ENCODE results near the gene MAPKBP1.

DNA sequence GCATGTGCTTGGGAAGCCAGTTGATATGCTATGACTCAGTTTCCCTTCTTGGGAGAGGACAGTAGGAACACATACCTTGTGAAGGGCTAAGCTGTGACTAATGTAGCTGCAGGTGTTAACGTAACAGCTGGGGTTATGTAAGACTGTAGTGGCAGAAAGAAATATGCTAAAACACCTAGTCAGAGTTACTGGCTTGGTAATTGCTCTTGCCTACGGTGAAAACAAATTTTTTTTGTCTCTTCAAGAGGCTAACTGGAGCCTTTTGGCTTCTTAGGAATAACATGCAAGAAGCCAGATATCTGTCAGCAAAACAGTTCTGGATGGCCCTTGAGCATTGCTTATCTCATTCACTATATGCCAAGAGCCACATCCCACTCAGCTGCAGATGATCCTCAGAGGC, 1.4 kb downstream of the MAPKBP1 start:
- TF ChIP-seq MZF1 (CRISPR knock-in tag; IDR thresholded peaks at IDR 0.05; ENCODE audit: borderline replicate concordance) (no peak), ZNF800 (CRISPR knock-in tag; IDR thresholded peaks at IDR 0.05) (no peak), MTA3 (CRISPR knock-in tag; IDR thresholded peaks at IDR 0.05) (no peak), NR2C2 (CRISPR knock-in tag; IDR thresholded peaks at IDR 0.05; ENCODE audit: borderline replicate concordance) (no peak), GATAD1 (CRISPR knock-in tag; IDR thresholded peaks at IDR 0.05) (no peak), RFX3 (CRISPR knock-in tag; IDR thresholded peaks at IDR 0.05) (no peak), TP53 (CRISPR knock-in tag; conservative IDR thresholded peaks at IDR 0.05) (no peak), EZH2 (conservative IDR thresholded peaks at IDR 0.05; ENCODE audit: low read depth, low read length) (no peak), TCF7L2 (IDR thresholded peaks at IDR 0.05; ENCODE audit: low read depth, low read length) (no peak)
- TF ChIP-seq, protein P1, sequence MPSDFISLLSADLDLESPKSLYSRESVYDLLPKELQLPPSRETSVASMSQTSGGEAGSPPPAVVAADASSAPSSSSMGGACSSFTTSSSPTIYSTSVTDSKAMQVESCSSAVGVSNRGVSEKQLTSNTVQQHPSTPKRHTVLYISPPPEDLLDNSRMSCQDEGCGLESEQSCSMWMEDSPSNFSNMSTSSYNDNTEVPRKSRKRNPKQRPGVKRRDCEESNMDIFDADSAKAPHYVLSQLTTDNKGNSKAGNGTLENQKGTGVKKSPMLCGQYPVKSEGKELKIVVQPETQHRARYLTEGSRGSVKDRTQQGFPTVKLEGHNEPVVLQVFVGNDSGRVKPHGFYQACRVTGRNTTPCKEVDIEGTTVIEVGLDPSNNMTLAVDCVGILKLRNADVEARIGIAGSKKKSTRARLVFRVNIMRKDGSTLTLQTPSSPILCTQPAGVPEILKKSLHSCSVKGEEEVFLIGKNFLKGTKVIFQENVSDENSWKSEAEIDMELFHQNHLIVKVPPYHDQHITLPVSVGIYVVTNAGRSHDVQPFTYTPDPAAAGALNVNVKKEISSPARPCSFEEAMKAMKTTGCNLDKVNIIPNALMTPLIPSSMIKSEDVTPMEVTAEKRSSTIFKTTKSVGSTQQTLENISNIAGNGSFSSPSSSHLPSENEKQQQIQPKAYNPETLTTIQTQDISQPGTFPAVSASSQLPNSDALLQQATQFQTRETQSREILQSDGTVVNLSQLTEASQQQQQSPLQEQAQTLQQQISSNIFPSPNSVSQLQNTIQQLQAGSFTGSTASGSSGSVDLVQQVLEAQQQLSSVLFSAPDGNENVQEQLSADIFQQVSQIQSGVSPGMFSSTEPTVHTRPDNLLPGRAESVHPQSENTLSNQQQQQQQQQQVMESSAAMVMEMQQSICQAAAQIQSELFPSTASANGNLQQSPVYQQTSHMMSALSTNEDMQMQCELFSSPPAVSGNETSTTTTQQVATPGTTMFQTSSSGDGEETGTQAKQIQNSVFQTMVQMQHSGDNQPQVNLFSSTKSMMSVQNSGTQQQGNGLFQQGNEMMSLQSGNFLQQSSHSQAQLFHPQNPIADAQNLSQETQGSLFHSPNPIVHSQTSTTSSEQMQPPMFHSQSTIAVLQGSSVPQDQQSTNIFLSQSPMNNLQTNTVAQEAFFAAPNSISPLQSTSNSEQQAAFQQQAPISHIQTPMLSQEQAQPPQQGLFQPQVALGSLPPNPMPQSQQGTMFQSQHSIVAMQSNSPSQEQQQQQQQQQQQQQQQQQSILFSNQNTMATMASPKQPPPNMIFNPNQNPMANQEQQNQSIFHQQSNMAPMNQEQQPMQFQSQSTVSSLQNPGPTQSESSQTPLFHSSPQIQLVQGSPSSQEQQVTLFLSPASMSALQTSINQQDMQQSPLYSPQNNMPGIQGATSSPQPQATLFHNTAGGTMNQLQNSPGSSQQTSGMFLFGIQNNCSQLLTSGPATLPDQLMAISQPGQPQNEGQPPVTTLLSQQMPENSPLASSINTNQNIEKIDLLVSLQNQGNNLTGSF (CRISPR knock-in tag; IDR thresholded peaks at IDR 0.05) = no peak
- TF ChIP-seq, protein P2, sequence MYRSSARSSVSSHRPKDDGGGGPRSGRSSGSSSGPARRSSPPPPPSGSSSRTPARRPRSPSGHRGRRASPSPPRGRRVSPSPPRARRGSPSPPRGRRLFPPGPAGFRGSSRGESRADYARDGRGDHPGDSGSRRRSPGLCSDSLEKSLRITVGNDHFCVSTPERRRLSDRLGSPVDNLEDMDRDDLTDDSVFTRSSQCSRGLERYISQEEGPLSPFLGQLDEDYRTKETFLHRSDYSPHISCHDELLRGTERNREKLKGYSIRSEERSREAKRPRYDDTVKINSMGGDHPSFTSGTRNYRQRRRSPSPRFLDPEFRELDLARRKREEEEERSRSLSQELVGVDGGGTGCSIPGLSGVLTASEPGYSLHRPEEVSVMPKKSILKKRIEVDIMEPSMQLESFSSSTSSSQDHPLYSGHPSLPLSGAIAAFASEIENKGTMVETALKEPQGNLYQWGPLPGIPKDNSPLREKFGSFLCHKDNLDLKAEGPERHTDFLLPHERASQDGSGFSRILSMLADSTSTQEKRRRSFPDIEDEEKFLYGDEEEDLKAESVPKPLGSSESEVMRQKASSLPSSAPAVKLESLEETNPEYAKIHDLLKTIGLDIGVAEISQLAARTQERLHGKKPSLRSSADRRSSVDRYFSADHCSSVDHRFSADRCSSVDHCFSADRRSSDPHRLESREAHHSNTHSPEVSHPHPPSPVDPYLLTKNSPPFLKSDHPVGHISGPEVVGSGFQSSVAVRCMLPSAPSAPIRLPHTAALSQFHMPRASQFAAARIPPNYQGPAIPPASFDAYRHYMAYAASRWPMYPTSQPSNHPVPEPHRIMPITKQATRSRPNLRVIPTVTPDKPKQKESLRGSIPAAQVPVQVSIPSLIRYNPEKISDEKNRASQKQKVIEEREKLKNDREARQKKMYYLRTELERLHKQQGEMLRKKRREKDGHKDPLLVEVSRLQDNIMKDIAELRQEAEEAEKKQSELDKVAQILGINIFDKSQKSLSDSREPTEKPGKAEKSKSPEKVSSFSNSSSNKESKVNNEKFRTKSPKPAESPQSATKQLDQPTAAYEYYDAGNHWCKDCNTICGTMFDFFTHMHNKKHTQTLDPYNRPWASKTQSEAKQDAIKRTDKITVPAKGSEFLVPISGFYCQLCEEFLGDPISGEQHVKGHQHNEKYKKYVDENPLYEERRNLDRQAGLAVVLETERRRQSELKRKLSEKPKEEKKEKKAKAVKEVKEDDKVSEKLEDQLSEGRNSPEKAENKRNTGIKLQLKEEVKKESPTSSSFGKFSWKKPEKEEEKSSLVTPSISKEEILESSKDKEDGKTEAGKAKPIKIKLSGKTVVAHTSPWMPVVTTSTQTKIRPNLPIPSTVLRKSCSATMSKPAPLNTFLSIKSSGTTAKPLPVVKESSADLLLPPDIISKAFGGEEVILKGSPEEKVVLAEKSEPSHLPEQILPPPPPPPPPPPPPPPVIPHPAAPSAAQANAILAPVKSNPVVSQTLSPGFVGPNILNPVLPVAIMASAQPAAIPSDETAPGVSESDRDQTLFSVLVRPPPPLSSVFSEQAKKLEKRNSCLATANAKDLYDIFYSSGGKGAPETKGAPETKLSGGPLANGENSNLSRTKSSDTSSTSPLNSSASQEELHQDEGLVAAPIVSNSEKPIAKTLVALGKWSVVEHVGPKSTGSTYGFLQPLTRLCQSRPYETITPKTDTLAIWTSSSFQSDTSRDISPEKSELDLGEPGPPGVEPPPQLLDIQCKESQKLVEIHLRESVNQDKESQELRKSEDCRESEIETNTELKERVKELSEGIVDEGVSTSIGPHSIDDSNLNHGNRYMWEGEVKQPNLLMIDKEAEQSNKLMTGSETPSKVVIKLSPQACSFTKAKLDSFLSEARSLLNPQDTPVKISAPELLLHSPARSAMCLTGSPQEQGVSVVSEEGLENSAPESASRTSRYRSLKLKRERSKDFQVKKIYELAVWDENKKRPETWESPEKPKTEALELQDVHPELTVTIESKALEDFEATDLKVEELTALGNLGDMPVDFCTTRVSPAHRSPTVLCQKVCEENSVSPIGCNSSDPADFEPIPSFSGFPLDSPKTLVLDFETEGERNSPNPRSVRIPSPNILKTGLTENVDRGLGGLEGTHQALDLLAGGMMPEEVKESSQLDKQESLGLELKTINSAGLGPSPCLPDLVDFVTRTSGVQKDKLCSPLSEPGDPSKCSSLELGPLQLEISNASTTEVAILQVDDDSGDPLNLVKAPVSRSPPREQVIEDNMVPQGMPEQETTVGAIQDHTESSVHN (CRISPR knock-in tag; IDR thresholded peaks at IDR 0.05) = no peak
- TF ChIP-seq, protein P3, sequence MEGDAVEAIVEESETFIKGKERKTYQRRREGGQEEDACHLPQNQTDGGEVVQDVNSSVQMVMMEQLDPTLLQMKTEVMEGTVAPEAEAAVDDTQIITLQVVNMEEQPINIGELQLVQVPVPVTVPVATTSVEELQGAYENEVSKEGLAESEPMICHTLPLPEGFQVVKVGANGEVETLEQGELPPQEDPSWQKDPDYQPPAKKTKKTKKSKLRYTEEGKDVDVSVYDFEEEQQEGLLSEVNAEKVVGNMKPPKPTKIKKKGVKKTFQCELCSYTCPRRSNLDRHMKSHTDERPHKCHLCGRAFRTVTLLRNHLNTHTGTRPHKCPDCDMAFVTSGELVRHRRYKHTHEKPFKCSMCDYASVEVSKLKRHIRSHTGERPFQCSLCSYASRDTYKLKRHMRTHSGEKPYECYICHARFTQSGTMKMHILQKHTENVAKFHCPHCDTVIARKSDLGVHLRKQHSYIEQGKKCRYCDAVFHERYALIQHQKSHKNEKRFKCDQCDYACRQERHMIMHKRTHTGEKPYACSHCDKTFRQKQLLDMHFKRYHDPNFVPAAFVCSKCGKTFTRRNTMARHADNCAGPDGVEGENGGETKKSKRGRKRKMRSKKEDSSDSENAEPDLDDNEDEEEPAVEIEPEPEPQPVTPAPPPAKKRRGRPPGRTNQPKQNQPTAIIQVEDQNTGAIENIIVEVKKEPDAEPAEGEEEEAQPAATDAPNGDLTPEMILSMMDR (CRISPR knock-in tag; IDR thresholded peaks at IDR 0.05) = no peak
- TF ChIP-seq, protein P4, sequence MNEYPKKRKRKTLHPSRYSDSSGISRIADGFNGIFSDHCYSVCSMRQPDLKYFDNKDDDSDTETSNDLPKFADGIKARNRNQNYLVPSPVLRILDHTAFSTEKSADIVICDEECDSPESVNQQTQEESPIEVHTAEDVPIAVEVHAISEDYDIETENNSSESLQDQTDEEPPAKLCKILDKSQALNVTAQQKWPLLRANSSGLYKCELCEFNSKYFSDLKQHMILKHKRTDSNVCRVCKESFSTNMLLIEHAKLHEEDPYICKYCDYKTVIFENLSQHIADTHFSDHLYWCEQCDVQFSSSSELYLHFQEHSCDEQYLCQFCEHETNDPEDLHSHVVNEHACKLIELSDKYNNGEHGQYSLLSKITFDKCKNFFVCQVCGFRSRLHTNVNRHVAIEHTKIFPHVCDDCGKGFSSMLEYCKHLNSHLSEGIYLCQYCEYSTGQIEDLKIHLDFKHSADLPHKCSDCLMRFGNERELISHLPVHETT (CRISPR knock-in tag; conservative IDR thresholded peaks at IDR 0.05) = no peak
